ENCODE measurements around the gene CHN2.
"Not testable (repeated sequence)": the region's sequence is repeated elsewhere in the genome, so short reads cannot be mapped to it uniquely, and the experiment has no call there.

CHN2 gene

DNA sequence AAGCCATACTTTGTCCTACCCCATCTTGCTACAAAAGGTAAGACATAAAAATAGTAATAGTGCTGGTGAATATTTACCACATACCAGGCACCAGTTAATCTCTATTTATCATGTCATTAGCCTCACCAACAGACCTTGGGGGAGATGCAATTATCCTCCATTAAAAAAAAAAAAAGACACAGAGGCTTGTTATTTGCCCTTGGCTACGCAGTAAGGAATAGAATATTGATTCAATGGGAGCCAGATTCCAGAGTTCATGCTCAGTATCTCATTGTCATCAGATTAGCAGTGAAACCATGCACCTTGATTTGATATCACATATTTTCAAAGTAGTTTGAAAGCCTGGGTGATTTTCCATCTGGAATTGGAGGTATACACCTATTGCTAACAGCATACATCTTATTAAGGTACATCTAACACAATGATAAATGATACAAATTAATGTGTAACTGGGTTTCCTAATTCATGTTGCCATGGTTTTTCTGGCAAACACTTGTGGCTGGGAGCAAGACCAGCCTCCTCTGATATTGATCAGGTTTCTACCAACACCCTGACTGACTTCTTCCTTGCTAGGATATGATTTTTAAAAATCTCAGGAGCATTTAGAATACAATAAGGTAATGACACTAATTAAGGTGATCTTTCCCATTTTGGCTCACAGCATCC, 301.9 kb downstream of the CHN2 start:
- no peak for DNase-seq (ENCODE audit: low read depth)

DNA sequence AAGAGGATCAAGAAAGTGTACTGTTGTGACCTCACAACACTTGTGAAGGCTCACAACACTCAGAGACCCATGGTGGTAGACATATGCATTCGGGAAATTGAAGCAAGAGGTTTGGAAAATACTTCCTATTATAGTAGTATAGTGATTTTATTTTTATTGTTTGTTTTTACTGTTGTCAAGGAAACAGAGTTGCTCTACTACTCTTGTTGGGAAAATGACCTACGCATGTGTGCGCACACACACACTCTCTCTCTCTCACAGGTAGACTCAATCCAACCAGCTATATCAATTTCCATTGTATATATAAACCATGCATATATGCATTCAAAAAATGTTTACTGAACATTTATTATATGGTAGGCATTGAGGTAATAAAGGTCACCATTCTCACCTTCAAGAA, 305.4 kb downstream of the CHN2 start:
- DNase-seq (ENCODE audit: low read depth) = no peak

DNA sequence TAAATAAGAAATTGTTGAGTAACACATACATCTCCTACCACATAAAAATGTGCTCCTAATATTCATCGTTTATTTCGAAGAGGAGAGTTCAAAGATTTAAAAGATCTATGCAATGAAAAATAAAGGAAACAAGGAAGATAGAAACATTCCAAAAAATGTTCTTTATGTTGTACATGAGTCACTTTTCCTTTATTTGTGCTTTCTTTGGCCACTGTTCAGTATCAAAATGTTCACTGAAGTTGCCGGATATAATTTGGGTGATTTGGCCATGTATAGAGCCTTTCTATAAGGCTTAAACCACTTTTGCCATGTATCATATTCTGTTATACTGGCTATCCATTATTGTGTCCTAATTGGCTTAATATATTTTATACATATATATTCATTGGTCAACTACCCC, 306.1 kb downstream of the CHN2 start:
- DNase-seq (ENCODE audit: low read depth) = no peak

DNA sequence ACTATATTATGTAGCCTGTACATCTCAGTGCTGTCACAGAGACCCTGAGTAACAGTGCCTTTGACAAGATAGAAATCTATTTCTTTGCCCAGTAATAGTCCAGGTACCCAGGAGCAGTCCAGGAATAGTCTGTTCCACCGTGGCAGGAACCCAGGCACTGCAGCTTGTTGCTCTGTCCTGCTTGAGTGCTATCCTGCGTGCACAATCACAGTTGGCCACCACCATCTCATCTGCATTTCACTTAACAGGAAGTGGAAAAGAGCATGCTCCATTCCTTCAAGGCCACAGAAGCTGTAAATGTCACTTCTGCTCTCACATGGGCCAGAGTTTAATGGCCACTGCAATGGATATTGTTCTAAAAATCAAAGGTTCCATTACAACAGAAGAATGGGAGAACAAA, 307.6 kb downstream of the CHN2 start:
- DNase-seq (ENCODE audit: low read depth) = no peak

DNA sequence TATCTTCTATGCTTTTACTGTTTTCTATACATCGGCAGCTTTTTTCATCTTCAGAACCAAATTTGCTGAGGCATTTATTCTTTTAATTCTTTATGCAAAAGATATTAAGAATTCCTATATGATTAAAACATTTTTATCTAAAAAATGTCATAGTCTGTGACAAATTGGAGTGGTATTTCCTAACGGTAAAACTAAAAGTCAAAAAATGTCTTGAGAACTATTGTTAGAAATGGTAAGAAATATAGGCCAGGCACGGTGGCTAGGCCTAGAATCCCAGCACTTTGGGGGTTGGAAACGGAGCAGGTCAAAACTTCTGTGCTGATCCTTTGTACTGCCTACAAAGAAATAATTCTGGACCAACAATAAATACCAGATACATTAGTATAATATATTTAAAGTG, 311.4 kb downstream of the CHN2 start:
- no peak for DNase-seq (ENCODE audit: low read depth)

DNA sequence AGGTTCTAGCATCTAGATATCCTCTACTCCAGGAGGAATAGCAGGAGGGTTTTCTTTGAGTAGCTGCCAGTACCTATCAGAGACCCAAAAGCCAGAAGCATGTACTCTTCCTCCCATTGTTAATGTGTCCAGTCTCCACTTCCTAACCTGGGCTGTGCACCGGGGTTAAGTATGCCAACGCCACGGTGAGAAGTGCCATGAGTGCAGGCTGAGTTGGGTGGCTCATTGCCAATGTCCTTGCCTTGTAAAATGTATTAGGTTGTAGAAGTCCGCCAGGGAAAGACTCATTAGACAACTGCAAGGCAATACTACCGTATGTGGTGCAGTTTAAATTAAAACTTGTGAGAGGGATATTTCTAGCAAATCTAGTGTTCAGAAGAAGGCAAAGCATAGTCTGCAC, 314.0 kb downstream of the CHN2 start:
- DNase-seq (ENCODE audit: low read depth) = no peak

DNA sequence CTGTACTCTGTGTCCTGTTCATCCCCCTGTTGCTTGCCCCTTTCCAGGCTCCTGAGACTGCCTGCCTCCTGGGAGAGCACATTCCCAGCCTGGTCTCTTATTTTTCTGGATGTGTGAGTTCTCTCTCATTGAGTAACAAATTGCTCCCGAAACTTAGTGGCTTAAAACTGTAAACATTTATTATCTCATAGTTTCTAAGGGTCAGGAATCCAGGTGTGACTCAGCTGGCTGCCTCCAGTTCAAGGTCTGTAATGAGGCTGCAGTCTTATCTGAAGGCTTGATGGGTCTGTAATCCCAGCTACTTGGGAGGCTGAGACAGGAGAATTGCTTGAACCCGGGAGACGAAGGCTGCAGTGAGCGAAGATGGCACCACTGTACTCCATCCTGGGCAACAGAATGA, 315.5 kb downstream of the CHN2 start:
- DNase-seq (ENCODE audit: low read depth) = no peak

DNA sequence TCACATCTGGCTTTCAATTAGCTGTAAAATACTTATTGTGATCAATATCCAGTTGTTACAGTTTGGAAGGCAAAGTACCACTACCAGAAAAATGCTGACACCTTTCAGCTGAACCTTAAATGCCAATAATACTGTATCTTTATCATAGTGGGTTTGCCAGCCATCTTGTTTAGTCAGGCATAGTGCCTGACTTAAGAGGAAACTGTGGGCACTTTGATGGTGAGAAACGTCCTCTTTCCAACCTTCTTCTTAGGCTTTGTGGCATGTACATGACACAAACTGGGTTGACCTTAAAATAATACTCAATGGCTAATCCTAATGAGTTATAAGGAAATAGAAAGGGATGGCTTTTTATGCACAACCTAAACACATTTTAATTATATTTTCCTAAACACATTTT, 316.8 kb downstream of the CHN2 start:
- no peak for DNase-seq (ENCODE audit: low read depth)

DNA sequence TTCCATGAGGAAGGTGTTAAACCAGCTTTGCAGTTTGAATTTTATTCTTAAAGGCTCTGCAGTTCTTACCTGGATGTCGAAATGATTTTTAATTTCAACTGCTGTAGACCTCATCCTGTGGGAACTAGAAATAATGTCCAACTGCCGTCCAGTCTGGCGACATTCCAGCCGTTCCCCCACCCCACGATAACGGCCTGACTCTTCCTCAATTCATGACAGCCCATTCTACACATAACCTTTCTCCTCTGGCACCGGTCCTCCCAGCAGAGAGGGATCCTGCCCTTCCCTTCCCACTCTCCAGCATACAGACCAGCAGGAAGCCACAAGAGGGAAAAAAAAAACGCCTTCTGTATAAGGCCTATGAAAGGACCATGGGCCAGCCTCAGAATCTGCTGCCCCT, 317.3 kb downstream of the CHN2 start:
- DNase-seq (ENCODE audit: low read depth) = no peak

DNA sequence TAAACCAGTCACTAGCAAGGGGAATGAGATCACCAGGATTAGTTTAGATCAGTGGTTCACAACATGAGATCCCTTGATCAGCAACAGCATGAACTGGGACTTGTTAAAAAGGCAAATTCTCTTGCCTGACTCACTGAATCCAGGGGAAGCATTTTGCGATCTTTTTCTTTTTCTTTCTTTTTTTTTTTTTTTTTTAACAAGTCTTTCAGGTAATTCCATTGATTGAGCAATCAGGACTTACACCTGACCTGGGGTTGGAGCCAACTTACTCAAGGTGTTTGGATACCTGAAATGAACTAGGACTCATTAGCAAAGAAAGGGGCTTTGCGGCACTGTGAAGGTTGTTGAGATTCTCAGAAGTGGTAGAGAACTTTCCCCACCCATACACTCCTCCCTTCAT, 321.9 kb downstream of the CHN2 start:
- DNase-seq (ENCODE audit: low read depth) = no peak

DNA sequence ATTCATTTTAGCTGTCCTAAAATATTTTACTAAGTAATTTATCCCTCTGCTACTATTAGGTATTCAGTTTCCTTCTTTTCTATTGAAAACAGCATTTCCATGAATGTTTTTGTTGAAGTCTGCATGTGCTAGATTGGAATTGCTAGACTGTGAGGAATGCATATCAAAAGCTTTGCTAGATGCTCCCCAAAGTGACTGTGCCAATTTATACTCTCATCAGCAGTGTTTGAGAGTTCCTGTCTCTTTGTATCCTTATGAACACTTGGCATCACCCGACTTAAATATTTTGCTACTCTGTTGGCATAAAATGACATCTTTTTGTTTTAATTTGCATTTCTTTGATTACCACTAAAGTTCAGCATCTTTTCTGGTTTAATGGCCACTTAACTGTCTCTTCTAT, 324.0 kb downstream of the CHN2 start:
- no peak for DNase-seq (ENCODE audit: low read depth)

DNA sequence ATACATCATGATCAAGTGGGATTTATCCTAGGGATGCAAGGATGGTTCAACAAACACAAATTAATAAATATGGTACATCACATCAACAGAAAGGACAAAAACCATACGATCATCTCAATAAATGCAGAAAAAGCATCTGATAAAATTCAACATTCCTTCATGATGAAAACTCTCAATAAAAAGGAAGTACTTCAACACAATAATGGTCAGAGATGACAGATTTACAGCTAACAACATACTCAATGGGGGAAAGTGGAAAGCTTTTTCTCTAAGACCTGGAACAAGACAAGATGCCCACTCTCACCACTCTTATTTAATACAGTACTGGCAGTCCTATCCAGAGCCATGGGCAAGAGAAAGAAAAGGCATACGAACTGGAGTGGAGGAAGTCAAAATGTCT, 329.2 kb downstream of the CHN2 start:
- no peak for DNase-seq (ENCODE audit: low read depth)

DNA sequence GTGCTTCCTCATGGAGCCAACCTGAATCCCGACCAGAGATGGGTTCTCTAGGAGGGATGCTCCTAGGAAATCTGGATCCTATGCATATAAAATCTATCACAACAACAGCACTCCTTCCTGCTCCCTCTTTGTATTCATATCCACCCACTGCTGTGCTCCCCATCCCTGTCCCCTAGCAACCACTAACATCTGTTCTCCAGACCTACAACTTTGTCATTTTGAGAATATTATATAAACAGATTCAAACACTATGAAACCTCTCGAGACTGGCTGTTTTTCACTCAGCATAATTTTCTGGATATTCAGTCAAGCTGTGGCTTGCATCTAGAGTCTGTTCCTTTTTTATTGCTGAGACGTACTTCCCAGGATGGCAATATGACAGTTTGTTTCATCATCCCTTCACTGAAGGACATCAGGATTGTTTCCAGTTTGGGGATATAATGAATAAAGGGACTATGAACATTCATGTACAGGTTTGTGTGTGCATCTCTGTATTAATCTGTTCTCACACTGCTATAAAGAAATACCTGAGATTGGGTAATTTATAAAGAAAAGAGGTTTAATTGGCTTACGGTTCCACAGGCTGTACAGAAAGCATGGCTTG, 333.0 kb downstream of the CHN2 start:
- no peak for DNase-seq (ENCODE audit: low read depth)

DNA sequence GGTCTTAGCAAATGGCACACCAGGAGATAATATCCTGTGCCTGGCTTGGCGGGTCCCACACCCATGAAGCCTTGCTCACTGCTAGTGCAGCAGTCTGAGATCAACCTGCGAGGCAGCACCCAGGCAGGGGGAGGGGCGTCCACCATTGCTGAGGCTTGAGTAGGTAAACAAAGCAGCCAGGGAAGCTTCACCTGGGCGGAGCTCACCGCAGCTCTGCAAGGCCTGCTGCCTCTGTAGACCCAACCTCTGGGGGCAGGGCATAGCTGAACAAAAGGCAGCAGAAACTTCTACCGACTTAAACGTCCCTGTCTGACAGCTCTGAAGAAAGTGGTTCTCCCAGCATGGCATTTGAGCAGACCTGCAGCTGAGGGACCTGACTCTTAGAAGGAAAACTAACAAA, 334.0 kb downstream of the CHN2 start:
- not testable (repeated sequence) for DNase-seq (ENCODE audit: low read depth)
